Raji (cell line): Measurements from ENCODE around the gene CCDC78.

Experiments used
- POLR2A ChIP-seq: IDR thresholded peaks from 2 replicates; pipeline ENCODE4 v1.6.1; 2011; ENCODE audit warnings: low read depth, low read length, control low read depth; ENCODE audit not compliant: insufficient read depth

The CCDC78 gene

GRCh38 chr16:723695-724094, 2.5 kb downstream of the CCDC78 start:
- no peak for TF ChIP-seq POLR2A

GRCh38 chr16:722835-723633, 3.2 kb downstream of the CCDC78 start:
- peak; percentile 21; the same call in 1 of the 2 replicates for TF ChIP-seq POLR2A

- TF ChIP-seq POLR2A: no peak
Measured at GRCh38 chr16:721765-722540, 4.3 kb downstream of the CCDC78 start.

GRCh38 chr16:720990-721764, 5.1 kb downstream of the CCDC78 start, which contains the start of gene ANTKMT:
TSS of gene ANTKMT (plus strand) at chr16:721146. CDS start at chr16:721275, 129 bp downstream.
- peak; percentile 98 for TF ChIP-seq POLR2A

- TF ChIP-seq POLR2A: no peak; the same call in 1 of the 2 replicates
Measured at GRCh38 chr16:720447-720989, 5.7 kb downstream of the CCDC78 start.

GRCh38 chr16:719815-720446, 6.3 kb downstream of the CCDC78 start:
- peak; percentile 61 for TF ChIP-seq POLR2A

- TF ChIP-seq POLR2A: 0 out of 2 replicates have a peak, but pooled peaks have one; percentile 34
Measured at GRCh38 chr16:718922-719321, 7.3 kb downstream of the CCDC78 start.

GRCh38 chr16:718389-718788, 7.9 kb downstream of the CCDC78 start:
- peak; percentile 44; the same call in 1 of the 2 replicates for TF ChIP-seq POLR2A

- no peak; the same call in none of the 2 replicates for TF ChIP-seq POLR2A
Measured at GRCh38 chr16:717450-718245, 8.6 kb downstream of the CCDC78 start.

- no peak; the same call in 1 of the 2 replicates for TF ChIP-seq POLR2A
Measured at GRCh38 chr16:716768-717325, 9.4 kb downstream of the CCDC78 start.

- no peak for TF ChIP-seq POLR2A
Measured at GRCh38 chr16:716200-716568, 10.1 kb downstream of the CCDC78 start.

- TF ChIP-seq POLR2A: peak; percentile 35; the same call in 1 of the 2 replicates
Measured at GRCh38 chr16:715477-716199, 10.6 kb downstream of the CCDC78 start.
